Measurements from ENCODE around the gene TUBA3E.
"Not testable (repeated sequence)": the region's sequence is repeated elsewhere in the genome, so short reads cannot be mapped to it uniquely, and the experiment has no call there.

GRCh38 chr2:130203150-130203549, 4.9 kb upstream of the TUBA3E start:
- not testable (repeated sequence) for TF ChIP-seq EP300, CTCF (IDR thresholded peaks at IDR 0.05)
